Measurements from ENCODE around the gene PAQR5.

GRCh38 chr15:69360642-69361041, 61.9 kb downstream of the PAQR5 start:
- TF ChIP-seq CTCF (IDR thresholded peaks at IDR 0.05; ENCODE audit: low read depth, low read length) (no peak), POLR2A (IDR thresholded peaks at IDR 0.05; ENCODE audit: extremely low read depth, insufficient read length) (no peak), MYC (IDR thresholded peaks at IDR 0.05; ENCODE audit: low read depth, low read length) (no peak), MAX (IDR thresholded peaks at IDR 0.05; ENCODE audit: low read depth, low read length) (no peak)

Data from NB4 (cell line).